Measurements from ENCODE around the gene CYP2A6.
A peak's percentile ranks its signal among the peaks of the same experiment; 100 is the strongest.

CYP2A6 gene

DNA sequence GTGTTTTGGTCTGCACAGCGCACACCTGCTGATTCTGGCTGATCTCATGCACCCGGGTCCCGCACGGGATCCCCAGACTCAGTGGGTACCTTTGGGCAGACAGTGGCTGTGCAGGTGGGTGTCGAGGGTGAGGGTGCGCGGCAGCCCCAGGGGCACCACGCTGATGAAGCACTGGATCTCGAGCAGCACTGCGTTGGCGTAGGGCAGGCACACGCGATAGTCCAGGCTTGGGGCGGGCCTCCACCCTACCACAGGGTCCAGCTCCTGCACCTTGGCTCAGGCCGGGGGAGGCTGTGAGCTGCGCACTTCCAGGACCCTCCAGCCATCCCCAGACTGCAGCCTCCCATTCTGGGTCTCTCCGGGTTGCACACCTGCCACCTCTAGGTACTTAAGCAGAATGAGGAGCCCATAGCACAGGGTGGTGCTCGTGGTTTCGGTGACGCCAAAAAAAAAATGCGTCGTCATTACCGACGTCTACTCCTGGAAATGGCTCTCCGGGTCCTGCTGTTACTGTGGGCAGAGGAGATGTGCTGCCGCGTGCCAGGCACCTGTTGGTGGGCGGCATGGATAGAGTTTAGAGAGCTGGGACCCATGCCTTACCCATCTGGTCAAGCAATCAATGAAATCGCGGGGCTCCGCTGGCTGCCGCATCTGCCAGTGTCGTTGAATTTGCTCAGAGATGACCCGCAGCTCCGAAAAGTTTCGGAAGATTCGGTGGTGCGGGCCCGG lies 40.7 kb downstream of the CYP2A6 start:
- TF ChIP-seq, protein P1, sequence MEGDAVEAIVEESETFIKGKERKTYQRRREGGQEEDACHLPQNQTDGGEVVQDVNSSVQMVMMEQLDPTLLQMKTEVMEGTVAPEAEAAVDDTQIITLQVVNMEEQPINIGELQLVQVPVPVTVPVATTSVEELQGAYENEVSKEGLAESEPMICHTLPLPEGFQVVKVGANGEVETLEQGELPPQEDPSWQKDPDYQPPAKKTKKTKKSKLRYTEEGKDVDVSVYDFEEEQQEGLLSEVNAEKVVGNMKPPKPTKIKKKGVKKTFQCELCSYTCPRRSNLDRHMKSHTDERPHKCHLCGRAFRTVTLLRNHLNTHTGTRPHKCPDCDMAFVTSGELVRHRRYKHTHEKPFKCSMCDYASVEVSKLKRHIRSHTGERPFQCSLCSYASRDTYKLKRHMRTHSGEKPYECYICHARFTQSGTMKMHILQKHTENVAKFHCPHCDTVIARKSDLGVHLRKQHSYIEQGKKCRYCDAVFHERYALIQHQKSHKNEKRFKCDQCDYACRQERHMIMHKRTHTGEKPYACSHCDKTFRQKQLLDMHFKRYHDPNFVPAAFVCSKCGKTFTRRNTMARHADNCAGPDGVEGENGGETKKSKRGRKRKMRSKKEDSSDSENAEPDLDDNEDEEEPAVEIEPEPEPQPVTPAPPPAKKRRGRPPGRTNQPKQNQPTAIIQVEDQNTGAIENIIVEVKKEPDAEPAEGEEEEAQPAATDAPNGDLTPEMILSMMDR (IDR thresholded peaks at IDR 0.05; ENCODE audit: low read depth, low read length): no peak
- in situ Hi-C loops (cut with HindIII; ENCODE audit: low sequenced_read_pairs): no loop called here
- no peak overlapping the region for H3K4me3 ChIP-seq (ENCODE audit: low read depth, low read length)
- no peak for DNase-seq (ENCODE audit: low read depth, low spot score)

DNA sequence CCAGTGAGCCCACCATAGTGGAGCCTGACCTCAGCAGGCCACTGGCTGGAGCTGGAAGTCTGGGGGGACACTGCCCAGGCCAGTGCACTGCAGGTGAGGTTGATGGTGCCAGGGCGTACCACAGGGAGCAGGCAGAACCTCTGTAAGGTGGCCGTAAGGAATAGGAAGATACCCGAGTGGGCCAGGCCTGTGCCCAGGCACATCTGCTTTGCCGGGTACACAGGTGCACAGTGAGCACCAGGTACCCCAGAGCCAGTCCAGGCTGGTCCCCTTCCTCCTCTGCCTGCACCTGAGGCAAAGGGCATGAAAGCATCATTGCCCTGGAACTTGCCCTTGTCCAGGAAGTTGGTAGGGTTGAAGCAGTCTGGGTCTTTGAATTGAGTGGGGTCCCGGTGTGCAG lies 41.8 kb downstream of the CYP2A6 start:
- DNase-seq (ENCODE audit: low read depth, low spot score): no peak
- H3K4me3 ChIP-seq (ENCODE audit: low read depth, low read length): no peak overlapping the region
- TF ChIP-seq, protein P1 (IDR thresholded peaks at IDR 0.05; ENCODE audit: low read depth, low read length): no peak
- in situ Hi-C loops (cut with HindIII; ENCODE audit: low sequenced_read_pairs): no loop called here

DNA sequence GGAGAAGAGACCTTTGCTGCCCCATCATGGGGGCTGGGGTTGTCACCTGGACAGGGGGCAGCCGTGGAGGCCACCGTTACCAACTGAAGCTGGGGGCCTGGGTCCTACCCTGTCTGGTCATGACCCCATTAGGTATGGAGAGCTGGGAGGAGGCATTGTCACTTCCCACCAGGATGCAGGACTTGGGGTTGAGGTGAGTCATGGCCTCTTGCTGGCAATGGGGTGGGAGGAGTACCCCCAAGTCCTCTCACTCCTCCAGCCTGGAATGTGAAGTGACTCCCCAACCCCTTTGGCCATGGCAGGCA lies 42.3 kb downstream of the CYP2A6 start:
- DNase-seq (ENCODE audit: low read depth, low spot score): no peak
- TF ChIP-seq, protein P1 (IDR thresholded peaks at IDR 0.05; ENCODE audit: low read depth, low read length): no peak
- in situ Hi-C loops (cut with HindIII; ENCODE audit: low sequenced_read_pairs): no loop called here
- H3K4me3 ChIP-seq (ENCODE audit: low read depth, low read length): no peak overlapping the region

DNA sequence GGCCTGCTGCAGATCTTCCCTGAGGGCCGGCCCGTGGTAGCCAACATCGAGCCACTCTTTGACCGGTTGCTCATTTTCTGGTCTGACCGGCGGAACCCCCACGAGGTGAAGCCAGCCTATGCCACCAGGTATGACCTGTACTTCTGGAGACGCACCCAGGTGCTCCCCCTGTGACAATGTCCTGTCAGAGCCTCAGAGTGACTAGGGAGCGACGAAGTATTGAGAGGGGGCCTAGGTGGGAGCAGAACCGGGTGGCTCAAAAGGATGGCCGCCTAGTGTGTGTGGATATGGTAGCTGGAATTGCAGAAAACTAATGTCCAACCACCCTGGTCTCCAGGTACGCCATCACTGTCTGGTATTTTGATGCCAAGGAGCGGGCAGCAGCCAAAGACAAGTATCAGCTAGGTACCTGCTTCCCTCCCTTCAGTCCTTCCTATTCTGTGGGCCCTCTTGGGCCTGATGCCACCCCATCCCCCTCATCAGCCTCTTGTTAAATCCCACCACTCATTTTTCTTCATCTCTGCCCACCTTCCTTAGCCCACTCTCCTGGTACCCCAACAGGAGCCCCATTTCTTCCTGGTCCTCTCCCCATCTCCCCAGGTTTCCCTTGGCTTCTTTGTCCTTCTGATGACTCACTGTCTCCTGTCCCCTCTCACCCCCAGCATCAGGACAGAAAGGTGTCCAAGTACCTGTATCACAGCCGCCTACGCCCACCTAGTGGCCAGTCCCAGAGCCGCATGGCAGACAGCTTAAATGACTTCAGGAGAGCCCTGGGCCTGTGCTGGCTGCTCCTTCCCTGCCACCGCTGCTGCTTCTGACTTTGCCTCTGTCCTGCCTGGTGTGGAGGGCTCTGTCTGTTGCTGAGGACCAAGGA lies 42.9 kb downstream of the CYP2A6 start:
- H3K4me3 ChIP-seq (ENCODE audit: low read depth, low read length): no peak overlapping the region
- in situ Hi-C loops (cut with HindIII; ENCODE audit: low sequenced_read_pairs): no loop called here
- TF ChIP-seq, protein P1 (IDR thresholded peaks at IDR 0.05; ENCODE audit: low read depth, low read length): peak; percentile 44
- DNase-seq (ENCODE audit: low read depth, low spot score): no peak

DNA sequence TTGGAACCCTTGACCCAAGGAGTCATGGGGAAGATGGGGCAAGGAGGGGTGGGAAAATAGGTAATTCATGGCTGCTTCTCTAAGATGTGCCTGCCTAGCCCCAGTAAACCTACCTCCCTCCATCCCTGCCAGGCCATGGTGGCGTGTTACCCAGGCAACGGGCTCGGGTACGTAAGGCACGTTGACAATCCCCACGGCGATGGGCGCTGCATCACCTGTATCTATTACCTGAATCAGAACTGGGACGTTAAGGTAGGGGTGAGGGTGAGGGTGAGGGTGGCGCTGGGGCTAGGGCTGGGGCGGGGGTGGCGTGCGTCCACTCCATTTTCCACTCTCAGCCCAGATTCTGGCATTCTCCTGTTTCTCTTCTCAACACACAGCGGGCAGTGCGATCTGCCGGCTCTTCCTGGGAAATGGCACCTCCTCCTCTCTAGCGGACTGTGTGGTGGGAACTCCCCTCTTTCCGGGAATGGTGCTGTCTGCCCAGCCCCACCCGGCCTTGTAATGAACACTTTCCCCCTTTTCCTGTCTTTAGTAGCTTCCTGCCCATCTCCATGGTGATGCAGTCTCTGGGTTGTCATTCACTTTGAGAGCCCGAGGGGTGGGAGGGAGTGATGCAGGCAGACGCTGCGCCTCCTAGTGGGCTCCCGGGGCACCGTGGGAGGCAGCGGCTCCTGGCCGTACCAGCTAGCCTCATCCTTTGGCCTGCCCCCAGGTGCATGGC lies 43.7 kb downstream of the CYP2A6 start:
- peak; percentile 96 for DNase-seq (ENCODE audit: low read depth, low spot score)
- peak overlapping the region; percentile 7 for H3K4me3 ChIP-seq (ENCODE audit: low read depth, low read length)
- in situ Hi-C loops (cut with HindIII; ENCODE audit: low sequenced_read_pairs): no loop called here
- TF ChIP-seq, protein P1 (IDR thresholded peaks at IDR 0.05; ENCODE audit: low read depth, low read length): peak; percentile 99

DNA sequence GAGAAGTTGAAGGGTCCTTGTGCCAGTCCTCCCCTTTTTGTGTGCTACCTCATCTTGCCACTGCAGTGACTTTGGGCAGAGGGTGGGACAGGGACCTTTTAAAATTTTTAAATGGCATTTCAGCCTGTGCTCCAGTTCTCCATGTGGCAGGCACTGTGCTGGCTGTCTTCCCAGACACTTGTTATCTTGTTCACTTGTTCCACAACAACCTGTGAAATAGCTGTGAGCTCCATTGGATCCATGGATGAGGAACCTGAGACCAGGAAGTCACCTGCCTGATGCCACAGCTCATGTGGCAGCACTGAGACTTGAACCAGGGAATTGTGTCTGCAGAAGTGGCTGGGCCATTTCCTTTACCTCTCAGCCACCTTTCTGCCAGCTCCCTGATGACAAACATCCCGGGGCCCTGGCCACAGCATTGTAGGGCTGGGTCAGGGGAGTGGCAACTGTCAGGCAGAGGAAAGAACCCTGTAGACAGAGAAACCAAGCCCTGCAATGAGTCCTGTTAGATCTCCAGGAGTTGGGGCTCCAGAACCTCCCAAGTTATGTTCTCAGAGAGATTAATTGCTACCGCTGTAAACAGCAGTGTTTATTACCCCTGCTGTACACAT lies 44.9 kb downstream of the CYP2A6 start:
- in situ Hi-C loops (cut with HindIII; ENCODE audit: low sequenced_read_pairs): no loop called here
- TF ChIP-seq, protein P1 (IDR thresholded peaks at IDR 0.05; ENCODE audit: low read depth, low read length): no peak
- no peak overlapping the region for H3K4me3 ChIP-seq (ENCODE audit: low read depth, low read length)
- DNase-seq (ENCODE audit: low read depth, low spot score): no peak
